Left renal pelvis (tissue), 4 donors: ENCODE measurements around the gene SRL. TPM values are rescaled to one million over a fixed set of nuclear protein-coding genes. Genes with fewer than 3 reads are reported as not detected.
"Not testable (repeated sequence)": the region's sequence is repeated elsewhere in the genome, so short reads cannot be mapped to it uniquely, and the experiment has no call there.

Experiments used
- DNase-seq, 4 donors: peaks; one replicate each; pipeline ENCODE4 v3.0.0-alpha.2; 2013; ENCODE audit warnings: low read depth in 4 of 4, low spot score in 3 of 4
- polyA plus RNA-seq, 4 donors: library from polyadenylated mRNA; unstranded; fragments of 120-200 nt; gene quantifications; one replicate each; pipeline ENCODE4 v1.2.1, GENCODE V29; 2013; ENCODE audit not compliant: insufficient read length in 4 of 4

Gene SRL
- polyA plus RNA-seq, 4 donors, result 0.90 to 2.9 (median 1.5) TPM

- no peak for DNase-seq
Observed at GRCh38 chr16:4261557-4262172, 19.8 kb upstream of the SRL start.

GRCh38 chr16:4260360-4260759 lies 18.5 kb upstream of the SRL start:
- no peak for DNase-seq

GRCh38 chr16:4257646-4258556 lies 16.0 kb upstream of the SRL start:
- no peak for DNase-seq

- peak; percentile 97 to 98 (median 98) for DNase-seq
Observed at GRCh38 chr16:4253394-4254150, 11.7 kb upstream of the SRL start.

- DNase-seq, result not testable (repeated sequence)
Observed at GRCh38 chr16:4253012-4253393, 11.1 kb upstream of the SRL start.

GRCh38 chr16:4249530-4250308 lies 7.8 kb upstream of the SRL start:
- DNase-seq, result no peak

- DNase-seq, result no peak
Observed at GRCh38 chr16:4247460-4247784, 5.5 kb upstream of the SRL start.

- DNase-seq, result no peak
Observed at GRCh38 chr16:4246777-4247459, 5.0 kb upstream of the SRL start.

GRCh38 chr16:4245077-4245791 lies 3.4 kb upstream of the SRL start:
- DNase-seq, result no peak

GRCh38 chr16:4244254-4245076 lies 2.6 kb upstream of the SRL start:
- no peak for DNase-seq

- DNase-seq, result no peak
Observed at GRCh38 chr16:4241258-4241927, 487 bp downstream of the SRL start.

- no peak for DNase-seq
Observed at GRCh38 chr16:4240624-4241023, 1.3 kb downstream of the SRL start.

GRCh38 chr16:4239682-4240175 lies 2.2 kb downstream of the SRL start:
- DNase-seq, result no peak

GRCh38 chr16:4239020-4239419 lies 2.9 kb downstream of the SRL start:
- DNase-seq, result no peak

GRCh38 chr16:4233431-4233830 lies 8.4 kb downstream of the SRL start:
- DNase-seq, result no peak

GRCh38 chr16:4232541-4233386 lies 9.1 kb downstream of the SRL start:
- no peak for DNase-seq

GRCh38 chr16:4231886-4232285 lies 10.0 kb downstream of the SRL start:
- DNase-seq, result no peak
